Cerebellar cortex (tissue), 1 donor: ENCODE data around the gene CBX6.
"Not testable (repeated sequence)": the region's sequence is repeated elsewhere in the genome, so short reads cannot be mapped to it uniquely, and the experiment has no call there.

Source experiments
- DNase-seq: peaks from one replicate; pipeline ENCODE4 v3.0.0-alpha.2; 2015; ENCODE audit warnings: low spot score

The CBX6 gene

DNA sequence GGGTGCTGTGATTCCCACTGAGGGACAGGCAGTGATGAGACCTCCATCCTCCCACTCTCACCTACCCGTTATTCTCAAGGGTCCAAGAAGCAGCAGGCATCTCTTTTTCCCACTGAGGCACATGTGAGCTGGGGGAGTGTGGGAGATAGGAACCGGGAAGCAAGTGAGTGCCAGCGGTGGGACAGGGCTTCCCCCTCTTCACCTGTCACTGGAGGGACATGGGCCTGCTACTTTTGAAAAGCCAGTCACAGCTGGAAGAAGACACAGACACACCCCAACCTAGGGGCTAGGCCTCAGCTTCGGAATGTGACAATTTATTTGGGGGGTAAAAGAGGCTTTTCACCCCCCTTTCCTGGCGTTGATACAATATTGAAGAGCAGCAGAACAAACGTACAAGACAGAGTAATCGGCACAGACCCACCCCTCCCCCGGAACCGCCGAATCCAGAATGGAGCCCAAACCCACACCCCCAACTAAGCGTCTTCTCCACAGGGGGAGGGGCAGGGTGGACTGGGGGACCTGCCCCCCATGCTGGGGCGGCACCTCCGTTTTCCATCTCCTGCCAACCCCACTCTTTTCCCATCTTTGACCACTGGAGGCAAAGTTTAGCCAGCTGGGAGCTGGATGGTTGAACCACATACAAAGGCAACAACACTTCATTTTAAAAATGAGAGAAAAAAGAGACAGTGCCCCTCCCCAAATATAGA is 10.7 kb downstream of the CBX6 start:
- peak; percentile 10 for DNase-seq

- peak; percentile 30 for DNase-seq
Measured at GRCh38 chr22:38860283-38861169, 11.5 kb downstream of the CBX6 start.

DNA sequence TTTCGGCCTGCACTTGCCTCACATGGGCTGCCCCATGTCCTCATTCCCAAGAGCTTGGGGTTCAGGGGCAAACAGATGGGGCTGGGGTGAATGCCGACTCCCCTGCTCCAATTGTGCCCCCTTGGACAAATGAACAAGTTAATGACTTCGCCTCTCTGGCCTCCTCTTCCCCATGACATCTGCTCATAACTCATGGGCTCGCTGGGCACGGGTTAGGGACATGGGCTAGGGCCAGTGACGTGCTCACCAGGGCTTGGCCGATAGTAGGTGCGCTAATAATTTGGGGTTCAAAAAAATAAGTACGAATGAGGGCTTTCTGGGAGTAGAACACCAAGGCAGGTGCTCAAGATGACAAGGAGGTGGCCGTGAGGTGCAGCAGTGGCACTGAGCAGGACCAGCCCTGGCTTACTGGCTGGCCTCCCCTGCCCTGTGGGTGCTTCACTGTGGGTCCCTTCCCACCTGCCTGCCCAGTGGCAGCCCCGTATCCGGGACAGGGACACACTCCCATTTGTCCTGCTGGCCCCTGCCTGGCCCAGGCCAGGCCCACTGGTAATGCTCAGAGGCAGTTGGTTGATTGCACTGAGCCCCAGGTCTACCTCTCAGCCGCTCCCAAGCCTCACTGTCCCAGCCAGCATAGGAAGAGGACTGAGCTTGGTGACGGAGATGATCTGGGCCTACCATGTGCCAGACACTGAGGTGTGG is 12.3 kb downstream of the CBX6 start:
- no peak for DNase-seq

DNA sequence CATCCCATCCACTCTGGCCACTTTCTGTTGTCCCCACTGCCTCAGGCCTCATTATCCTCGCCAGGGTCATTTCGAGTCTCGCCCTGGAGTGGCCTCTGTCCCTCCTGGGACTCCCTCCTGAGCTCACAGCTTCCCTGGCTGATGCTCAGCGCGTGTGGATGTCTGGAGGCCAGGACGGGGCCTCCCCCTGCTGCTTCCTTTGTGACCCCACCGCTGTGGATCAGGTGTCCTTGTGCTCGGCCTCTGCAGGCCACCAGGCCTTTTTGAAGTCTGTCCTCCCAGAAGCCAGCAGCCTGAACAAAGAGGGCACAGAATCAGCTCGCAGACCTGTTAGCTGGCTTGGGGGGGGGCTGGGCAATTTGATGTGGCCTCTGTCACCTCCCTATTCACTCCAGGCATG is 13.5 kb downstream of the CBX6 start:
- DNase-seq, result no peak

DNA sequence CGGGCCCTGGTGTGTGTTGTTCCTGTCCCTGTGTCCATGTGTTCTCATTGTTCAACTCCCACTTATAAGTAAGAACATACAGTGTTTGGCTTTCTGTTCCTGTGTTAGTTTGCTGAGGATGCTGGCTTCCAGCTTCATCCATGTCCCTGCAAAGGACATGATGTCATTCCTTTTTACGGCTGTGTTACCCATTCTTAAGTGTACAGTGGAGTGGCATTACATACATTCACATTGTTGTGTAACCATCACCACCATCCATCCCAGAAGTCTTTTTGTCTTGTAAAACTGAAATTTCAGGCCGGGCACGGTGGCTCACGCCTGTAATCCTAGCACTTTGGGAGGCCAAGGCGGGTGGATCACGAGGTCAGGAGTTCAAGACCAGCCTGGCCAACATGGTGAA is 17.5 kb downstream of the CBX6 start:
- DNase-seq, result not testable (repeated sequence)

GRCh38 chr22:38853883-38854282 is 18.1 kb downstream of the CBX6 start:
- DNase-seq, result not testable (repeated sequence)

DNA sequence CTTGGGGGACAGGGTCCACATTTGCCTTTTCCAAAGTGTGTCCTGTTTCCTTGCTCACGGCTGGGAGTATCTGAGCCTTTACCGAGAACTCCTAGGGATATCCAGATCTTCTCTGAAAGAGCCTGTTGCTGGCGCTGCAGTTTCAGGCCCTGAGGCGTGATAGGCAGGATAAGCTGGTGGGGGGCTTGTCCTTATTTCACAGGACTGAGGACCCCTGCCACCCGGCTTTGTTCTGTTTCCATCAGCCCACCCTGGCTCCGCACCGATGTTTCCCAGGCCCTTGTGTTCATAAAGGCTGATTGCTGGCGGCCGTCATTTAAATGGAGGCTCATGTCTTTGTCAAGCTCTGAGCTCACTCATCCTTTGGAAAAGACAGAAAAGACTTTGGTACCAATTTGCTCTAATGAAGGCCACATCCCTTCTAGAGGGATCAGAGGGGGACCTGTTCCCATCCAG is 18.8 kb downstream of the CBX6 start:
- no peak for DNase-seq

- no peak for DNase-seq
Measured at GRCh38 chr22:38852522-38852921, 19.5 kb downstream of the CBX6 start.

GRCh38 chr22:38850941-38851849 is 20.8 kb downstream of the CBX6 start:
- DNase-seq, result no peak

DNA sequence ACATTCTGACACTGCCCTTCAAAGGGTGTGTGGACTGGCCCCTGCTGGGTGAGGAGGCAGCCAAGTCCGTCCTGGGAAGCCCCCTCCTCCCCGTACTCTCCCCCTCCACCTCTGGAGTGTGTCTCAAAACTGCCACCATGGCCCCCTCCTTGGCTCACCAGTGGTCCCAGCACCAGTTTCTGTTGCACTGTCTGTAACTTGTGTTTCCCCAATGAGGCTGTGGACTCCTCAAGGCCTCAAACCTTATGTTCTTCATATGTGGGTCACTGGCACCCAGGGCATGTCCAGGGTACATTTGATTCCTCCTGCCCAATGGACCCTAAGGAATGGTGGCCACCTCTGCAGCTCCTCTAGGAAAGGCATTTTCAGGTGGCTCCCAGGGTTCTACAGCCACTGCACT is 21.6 kb downstream of the CBX6 start:
- DNase-seq, result no peak

DNA sequence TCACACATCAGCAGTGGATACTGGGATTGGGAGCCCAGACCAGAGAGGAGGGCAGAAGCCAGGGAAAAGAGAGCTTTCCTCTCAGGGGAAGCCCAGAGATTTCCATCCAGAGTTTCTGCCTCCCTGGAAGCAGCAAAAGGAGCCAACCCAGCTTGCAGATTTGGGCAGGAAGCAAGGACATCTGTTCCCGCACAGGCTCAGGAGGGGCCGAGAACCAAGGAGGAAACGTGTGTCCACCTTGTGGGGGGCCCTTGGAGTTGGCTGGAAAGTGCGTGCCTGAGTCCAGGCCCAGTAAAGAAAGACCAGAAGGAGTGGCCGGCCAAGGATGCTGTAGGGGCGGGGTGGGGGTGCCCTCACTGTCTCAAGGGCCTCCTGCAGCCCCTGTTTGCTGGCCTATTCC is 22.2 kb downstream of the CBX6 start:
- DNase-seq, result peak; percentile 93

GRCh38 chr22:38846412-38846811 is 25.6 kb downstream of the CBX6 start:
- DNase-seq, result no peak

DNA sequence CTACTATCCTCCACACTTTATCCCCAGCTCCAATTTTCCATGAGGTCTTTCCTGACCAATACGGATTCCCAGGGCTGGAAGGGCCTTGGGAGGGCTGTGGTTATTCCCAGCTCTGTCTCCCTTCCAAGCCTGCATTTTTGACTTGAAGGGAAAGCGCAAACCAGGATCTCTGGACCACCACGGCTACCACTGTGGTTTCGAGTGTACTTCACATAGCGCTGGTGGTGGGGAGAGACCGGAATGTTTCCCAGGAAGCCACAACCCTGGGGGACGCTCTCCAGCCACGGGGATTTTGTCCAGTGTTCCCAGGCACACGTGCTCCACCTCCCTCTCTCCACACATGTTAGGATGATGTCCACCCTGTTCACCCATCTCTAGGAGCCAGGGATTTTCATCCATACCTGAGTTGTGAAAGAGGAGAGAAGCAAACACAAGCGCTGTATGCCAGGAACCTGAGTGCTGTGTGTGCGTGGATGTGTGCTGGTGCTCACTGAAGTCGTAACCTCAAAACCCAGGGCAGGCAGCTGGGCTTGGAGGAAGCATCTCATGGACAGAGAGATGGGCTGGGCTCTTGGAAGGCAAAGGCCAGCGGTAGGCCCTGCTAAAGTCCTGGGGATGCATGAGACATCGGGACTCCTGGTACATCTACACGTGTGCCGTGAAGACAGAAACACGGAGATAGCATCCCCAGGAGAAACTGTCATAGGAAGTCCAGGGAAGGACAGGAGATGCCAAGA is 26.8 kb downstream of the CBX6 start:
- DNase-seq, result no peak

DNA sequence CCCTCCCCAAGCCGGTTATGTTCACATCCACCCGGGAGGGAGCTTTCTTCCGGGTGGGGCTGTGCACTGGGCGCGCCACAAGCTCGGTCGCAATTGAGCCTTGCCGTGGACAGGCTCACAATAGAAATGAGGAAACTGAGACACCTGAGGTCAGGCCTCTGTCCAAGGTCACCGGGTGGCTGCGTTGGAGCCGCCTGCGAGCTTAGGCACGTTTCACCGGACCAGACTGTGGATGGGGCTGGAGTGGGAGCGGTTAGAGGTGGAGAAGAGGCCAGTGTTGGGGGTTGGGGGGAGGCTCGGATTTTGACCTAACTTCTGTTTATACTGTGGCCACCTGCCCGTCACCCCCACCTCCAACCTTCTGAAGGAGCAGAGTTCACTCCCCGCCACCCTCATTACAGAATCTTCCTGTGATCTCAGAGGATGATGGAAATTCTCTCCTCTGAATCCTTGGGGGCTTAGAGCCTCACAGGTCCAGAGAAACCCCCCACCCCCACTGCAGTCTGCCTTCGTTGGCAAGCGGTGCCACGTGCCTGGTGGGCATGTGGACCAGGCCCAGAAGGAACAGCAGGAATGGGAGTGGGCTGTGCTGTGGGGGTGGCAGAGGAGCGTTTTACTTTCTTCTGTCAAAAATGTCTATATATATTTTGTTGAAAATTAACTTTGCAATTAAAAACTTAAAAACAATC is 27.6 kb downstream of the CBX6 start:
- no peak for DNase-seq

DNA sequence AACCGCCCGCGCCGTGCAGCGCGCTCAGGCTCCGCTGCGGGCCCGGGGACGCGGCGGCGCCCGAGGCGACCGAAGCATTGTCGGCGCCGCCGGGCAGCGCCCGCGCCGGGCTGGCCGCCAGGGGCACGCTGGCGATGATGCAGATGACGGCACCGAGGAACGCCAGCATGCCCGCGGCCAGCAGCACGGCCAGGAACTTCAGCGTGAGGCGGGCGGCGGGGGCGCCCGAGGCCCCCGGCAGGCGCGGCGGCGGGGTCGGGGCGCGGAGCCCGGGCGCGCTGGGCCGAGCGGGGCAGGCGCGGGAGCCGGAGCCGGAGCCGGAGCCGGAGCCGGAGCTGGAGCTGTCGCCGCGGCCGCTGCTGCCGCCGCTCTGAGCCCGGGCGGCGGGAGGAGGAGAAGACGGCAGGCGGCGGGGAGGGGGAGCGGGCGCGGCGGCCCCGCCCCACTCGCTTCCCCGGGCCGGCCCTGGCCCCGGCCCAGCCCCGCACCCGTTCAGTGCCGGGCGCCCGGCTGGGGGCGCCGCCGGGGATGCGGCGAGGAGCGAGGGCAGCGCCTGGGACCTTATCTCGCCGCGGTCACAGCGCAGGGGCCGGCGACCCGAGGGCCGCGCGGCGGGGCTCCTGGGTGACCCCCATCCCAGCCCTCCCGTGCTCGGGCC is 28.2 kb downstream of the CBX6 start, which contains the start of gene NPTXR:
TSS of gene NPTXR (minus strand) at position 372 of the 658 bp plus-strand sequence.
- peak; percentile 51 for DNase-seq

DNA sequence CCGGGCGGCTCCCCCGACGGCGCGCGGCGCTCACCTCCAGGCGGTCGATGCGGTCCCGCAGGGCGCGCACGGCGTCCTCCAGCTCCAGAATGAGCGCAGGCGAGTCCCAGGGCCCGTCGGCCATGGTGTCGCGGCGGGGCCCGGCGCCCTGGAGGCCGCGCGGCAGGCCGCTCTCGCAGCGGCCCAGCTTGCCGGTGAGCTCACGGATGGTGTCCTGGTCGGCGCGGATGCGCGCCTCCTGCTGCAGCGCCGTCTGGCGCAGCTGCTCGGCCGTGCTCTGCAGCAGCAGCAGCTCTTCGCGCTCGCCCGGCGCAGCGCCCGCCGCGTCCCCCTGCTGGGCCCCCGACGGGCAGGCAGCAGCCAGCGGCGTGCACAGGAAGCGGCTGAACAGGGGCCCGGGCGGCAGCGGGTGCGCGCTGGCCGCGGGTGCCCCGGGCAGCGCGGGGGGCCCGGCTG is 28.8 kb downstream of the CBX6 start:
- no peak for DNase-seq

DNA sequence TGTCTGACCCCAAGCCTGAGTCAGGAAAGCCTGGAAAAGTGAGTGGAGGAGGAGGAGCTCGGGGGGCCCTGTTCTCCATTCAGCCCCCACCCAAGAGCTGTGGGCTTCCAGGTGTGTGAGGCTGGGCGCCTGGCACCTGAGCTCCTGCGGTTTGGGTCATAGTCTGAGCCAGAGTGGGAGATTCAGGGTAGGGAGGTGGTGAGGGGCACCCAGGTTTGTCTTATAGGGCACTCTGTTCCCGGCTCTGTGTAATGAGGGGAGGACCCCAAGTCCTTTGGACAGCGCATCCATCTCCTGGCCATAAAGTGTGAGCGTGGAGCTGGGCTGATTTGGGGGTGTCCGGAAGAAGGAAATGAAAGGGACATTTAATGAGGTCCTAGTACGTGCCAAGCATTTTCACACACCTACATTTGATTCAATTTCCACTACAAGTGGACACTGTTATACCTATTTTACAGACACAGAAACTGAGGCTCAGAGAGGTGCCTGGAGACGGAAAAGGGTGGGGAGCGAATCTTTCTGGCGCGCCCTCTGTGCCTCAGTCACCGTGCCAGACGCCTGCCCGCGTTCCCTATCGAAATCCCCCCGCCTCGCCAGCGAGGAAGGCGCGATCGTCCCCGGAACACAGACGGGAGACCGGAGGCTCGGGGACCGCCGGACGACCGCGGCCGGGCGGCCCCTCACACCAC is 29.4 kb downstream of the CBX6 start:
- DNase-seq, result no peak

GRCh38 chr22:38841635-38842034 is 30.4 kb downstream of the CBX6 start:
- no peak for DNase-seq

GRCh38 chr22:38841211-38841610 is 30.8 kb downstream of the CBX6 start:
- no peak for DNase-seq
